Activated naive CD4-positive, alpha-beta T cell treated with anti-CD3 and anti-CD28 coated beads for 36 hours (primary cell): Measurements from ENCODE around the gene ACTL7B. TPM values are rescaled to one million over a fixed set of nuclear protein-coding genes. Genes with fewer than 3 reads are reported as not detected.

Experiments
- CTCF ChIA-PET: fragments of 350-600 bp; sonication (Branson Sonifier 250); formaldehyde crosslinking; loops from one replicate; lab custom pipeline; 2021; ENCODE audit warnings: antibody characterized with exemption; lab: Charles Lee
- DNase-seq: peaks from one replicate; pipeline ENCODE4 v3.0.0-alpha.2; 2020
- H3K27ac Mint-ChIP-seq: one replicate; pipeline ENCODE4 v1.8.0; 2021; ENCODE audit warnings: mild to moderate bottlenecking, mixed read lengths
- H3K27me3 Mint-ChIP-seq: one replicate; pipeline ENCODE4 v1.8.0; 2021; ENCODE audit warnings: low read depth, mixed read lengths
- H3K36me3 Mint-ChIP-seq: one replicate; pipeline ENCODE4 v1.8.0; 2021; ENCODE audit warnings: low read depth, mixed read lengths
- H3K4me1 Mint-ChIP-seq: one replicate; pipeline ENCODE4 v1.8.0; 2021; ENCODE audit warnings: low read depth, mixed read lengths
- H3K4me3 Mint-ChIP-seq: one replicate; pipeline ENCODE4 v1.8.0; 2021; ENCODE audit warnings: mild to moderate bottlenecking, moderate library complexity, mixed read lengths
- H3K9me3 Mint-ChIP-seq: one replicate; pipeline ENCODE4 v1.8.0; 2021; ENCODE audit warnings: mixed read lengths
- intact Hi-C: fragments of 100-400 bp; cut with micrococcal nuclease; formaldehyde crosslinking; loops from one replicate; pipeline ENCODE4 v1.15.1; 2023
- total RNA-seq, 2 experiments: library from RNA; stranded (reverse); gene quantifications; one replicate each; pipeline ENCODE4 v1.2.3, GENCODE V29; 2021

Gene ACTL7B
- total RNA-seq, 2 experiments from 2014 or later: not detected

DNA sequence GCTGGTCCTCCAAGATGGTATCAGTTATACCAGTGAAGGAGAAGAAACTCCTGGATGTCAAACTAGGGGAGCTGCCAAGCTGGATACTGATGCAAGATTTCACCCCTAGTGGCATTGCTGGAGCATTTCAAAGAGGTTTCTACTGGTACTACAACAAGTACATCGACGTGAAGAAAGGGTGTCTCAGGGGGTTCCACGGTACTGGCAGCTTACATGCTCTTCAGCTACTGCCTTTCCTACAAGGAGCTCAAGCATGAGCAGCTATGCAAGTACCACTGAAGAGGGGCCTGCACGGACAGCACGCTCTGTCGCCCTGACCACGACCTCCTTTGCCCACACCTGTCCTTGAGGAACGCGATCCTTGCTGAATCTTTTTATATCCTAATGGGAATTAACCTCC is 19.5 kb downstream of the ACTL7B start:
- Mint-ChIP-seq H3K4me3 (no peak overlapping the region), H3K36me3 (no peaks in the 10 kb centered on the region), H3K27ac (no peak overlapping the region), H3K27me3 (no peaks in the 10 kb centered on the region), H3K4me1 (peaks cover under 1% of the 10 kb centered on the region), H3K9me3 (no peaks in the 10 kb centered on the region)
- DNase-seq: no peak
- intact Hi-C loops: no loop called here
- CTCF ChIA-PET: no interaction called here

DNA sequence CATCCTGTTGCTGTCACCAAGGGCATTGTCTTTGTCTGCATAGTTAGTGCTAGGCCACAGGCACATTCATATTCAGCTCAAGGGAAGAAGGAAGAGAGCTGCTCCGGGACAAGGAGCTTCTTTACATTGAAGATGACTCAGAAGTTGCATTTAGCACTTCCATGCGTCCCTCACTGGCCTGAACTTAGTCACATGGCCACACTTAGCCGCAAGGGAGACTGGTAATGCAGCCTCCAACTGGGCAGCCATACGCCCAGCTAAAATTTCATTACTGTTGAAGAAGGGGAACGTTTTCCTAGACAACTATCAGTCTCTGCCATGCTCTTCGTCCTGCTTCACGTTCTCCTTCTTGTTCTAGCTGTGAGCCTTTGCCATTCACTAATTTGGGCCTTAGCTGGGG is 20.0 kb downstream of the ACTL7B start:
- Mint-ChIP-seq H3K9me3 (no peaks in the 10 kb centered on the region), H3K4me1 (no peaks in the 10 kb centered on the region), H3K36me3 (no peaks in the 10 kb centered on the region), H3K4me3 (no peak overlapping the region), H3K27ac (no peak overlapping the region), H3K27me3 (no peaks in the 10 kb centered on the region)
- intact Hi-C loops: no loop called here
- CTCF ChIA-PET: no interaction called here
- DNase-seq: no peak

DNA sequence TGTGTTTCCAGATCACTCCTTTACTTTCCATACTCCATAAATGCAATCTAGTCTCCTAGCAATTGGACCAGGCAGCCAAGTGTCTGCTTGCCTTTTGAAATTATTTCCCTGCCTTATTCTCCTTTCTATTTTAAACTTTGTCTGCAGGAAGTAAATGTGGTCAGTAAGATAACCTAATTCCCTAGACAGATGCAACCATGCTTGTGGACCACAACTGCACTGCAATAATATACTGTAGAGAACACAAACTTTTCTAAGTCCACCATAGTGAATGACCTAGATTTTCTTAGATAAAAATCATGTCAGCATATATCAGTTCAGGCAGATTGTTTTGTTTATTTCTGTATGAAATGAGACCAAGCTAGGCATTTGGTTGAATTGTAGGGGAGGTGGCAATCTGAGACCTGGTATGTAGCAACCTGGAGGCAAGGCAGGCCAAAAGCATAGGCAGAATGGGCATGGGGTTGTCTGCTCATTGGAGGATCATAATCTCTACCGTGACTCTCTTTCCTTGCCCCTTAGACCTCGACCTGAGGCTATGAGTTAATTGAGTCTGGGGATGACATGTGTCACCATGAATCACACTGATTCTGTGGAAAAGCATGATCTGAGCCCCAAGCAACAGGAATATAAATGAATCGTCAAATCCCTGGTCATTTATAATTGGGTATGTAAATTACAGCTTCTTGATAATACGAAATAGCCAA is 20.7 kb downstream of the ACTL7B start:
- CTCF ChIA-PET: no interaction called here
- no peaks in the 10 kb centered on the region for H3K36me3 Mint-ChIP-seq
- intact Hi-C loops: no loop called here
- no peaks in the 10 kb centered on the region for H3K27me3 Mint-ChIP-seq
- no peaks in the 10 kb centered on the region for H3K9me3 Mint-ChIP-seq
- no peak for DNase-seq
- H3K4me1 Mint-ChIP-seq: no peaks in the 10 kb centered on the region
- H3K4me3 Mint-ChIP-seq: no peak overlapping the region
- H3K27ac Mint-ChIP-seq: no peak overlapping the region

DNA sequence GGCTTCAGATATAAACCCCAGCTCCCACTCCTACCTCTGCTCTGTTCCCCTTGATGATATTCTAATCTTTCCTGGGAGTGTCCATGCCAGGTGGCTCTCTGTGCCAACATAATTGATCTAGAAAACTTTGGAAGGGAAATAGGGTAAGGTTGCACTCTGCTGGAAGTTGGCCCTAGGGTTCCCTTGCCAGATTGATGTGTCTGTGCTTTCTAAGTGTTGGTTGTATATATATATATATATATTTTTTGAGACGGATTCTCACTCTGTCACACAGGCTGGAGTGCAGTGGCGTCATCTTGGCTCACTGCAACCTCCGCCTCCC is 23.6 kb downstream of the ACTL7B start:
- DNase-seq: no peak
- H3K36me3 Mint-ChIP-seq: peaks cover 1% of the 10 kb centered on the region
- intact Hi-C loops: no loop called here
- no peaks in the 10 kb centered on the region for H3K4me1 Mint-ChIP-seq
- CTCF ChIA-PET: no interaction called here
- no peak overlapping the region for H3K4me3 Mint-ChIP-seq
- H3K27me3 Mint-ChIP-seq: peaks cover 3% of the 10 kb centered on the region
- no peak overlapping the region for H3K27ac Mint-ChIP-seq
- no peaks in the 10 kb centered on the region for H3K9me3 Mint-ChIP-seq

DNA sequence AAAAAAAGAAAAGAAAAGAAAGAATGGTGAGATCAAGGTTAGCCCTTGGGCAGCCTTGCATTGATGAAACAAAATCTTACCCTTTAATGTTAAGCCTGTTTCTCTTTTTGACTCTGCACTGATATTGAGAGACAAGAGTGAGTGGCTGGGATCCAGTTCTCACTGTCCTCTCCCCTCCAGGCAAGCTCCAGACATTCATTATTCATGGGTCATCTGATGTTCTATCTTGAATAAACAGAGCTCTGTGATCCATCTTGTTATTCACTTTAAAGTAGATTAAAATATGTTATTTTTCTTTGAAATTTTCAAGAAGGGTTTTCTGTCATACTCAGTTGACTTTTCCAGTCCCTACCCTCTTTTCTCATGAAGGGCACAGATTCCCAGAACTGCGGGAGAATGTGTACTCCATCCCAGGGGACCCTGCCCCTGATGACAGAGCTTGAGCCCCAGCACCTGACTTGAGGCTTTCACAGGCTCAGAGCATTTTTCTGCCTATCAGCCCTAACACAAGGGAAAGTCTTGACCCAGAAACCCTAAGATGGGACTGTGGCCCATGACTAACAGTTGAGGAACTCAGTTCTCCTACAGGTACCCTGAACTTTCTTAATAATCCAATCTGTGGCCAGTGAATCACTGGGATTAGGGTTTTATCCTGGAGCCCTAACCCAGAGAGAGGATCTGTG is 24.1 kb downstream of the ACTL7B start:
- CTCF ChIA-PET: interaction anchor here (0.6 kb wide), 1 partner anchor 42 kb away, joined by 3 read pairs; no protein-coding TSS in a partner anchor
- Mint-ChIP-seq H3K36me3 (peaks cover 1% of the 10 kb centered on the region), H3K4me3 (no peak overlapping the region), H3K4me1 (no peaks in the 10 kb centered on the region), H3K9me3 (no peaks in the 10 kb centered on the region), H3K27ac (no peak overlapping the region), H3K27me3 (peaks cover 3% of the 10 kb centered on the region)
- intact Hi-C loops: no loop called here
- DNase-seq: no peak

DNA sequence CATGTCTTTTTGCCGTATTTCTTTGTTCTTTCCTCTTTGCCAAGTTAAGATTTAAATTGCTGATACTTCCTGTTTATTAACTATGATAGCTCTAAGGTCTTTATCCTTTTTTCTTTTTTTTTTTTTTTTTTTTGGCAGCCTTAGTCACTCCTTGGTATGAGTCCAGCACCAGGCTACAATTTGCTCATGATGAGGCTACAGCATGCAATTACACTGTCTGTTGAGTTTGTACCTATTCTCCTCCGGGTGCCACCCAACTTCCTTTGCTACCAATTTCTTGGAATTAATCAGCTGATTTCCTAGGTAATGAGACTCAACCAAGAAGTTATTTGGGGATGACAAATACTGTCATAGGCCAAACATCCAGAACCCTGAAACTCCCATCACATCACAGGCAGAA is 25.5 kb downstream of the ACTL7B start:
- no peak for DNase-seq
- H3K27ac Mint-ChIP-seq: no peak overlapping the region
- no peaks in the 10 kb centered on the region for H3K4me1 Mint-ChIP-seq
- intact Hi-C loops: no loop called here
- peaks cover 1% of the 10 kb centered on the region for H3K36me3 Mint-ChIP-seq
- CTCF ChIA-PET: no interaction called here
- H3K4me3 Mint-ChIP-seq: no peak overlapping the region
- no peaks in the 10 kb centered on the region for H3K9me3 Mint-ChIP-seq
- peaks cover 3% of the 10 kb centered on the region for H3K27me3 Mint-ChIP-seq

DNA sequence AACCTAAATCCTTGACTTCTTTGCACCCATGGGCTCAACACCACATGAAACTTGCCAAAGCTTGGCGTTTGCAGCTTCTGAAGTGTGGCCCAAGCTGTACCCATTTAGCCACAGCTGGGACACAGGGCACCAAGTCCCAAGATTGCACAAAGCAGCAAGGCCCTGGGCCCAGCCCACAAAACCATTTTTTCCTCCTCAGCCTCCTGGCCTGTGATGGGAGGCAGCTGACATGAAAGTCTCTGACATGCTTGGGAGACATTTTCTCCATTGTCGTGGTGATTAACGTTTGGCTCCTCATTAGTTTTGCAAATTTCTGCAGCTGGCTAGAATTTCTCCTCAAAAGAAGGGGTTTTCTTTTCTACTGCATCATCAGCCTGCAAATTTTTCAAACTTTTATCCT is 32.0 kb downstream of the ACTL7B start:
- intact Hi-C loops: no loop called here
- DNase-seq: no peak
- CTCF ChIA-PET: no interaction called here
- Mint-ChIP-seq H3K27me3 (peaks cover 7% of the 10 kb centered on the region), H3K36me3 (peaks cover 15% of the 10 kb centered on the region), H3K9me3 (peaks cover 23% of the 10 kb centered on the region), H3K4me3 (no peak overlapping the region), H3K4me1 (no peaks in the 10 kb centered on the region), H3K27ac (no peak overlapping the region)

DNA sequence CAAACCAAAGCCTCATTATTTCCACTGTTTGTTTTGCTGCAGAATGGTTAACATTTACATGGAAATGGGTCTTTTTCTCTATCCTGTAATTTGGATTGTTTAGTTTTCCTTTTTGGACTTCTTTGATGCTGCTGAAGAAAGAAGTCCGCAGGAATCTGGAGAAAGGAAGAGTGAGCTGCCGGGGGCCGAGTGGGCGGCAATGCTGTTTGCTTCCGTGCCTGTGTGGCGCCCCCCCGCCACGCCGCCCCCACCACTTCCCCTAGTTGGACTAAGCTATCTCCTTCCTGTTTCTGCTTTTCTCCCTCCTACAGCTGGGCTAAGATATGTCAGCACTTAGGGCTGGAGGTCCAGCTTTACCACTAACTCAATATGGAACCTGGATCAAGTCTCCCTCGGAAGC is 39.7 kb downstream of the ACTL7B start:
- H3K9me3 Mint-ChIP-seq: peaks cover 1% of the 10 kb centered on the region
- no peaks in the 10 kb centered on the region for H3K36me3 Mint-ChIP-seq
- H3K27ac Mint-ChIP-seq: no peak overlapping the region
- CTCF ChIA-PET: interaction anchor here (0.6 kb wide), 1 partner anchor 709 kb away, joined by 3 read pairs; no protein-coding TSS in a partner anchor
- no peaks in the 10 kb centered on the region for H3K27me3 Mint-ChIP-seq
- H3K4me3 Mint-ChIP-seq: no peak overlapping the region
- H3K4me1 Mint-ChIP-seq: peaks cover 5% of the 10 kb centered on the region
- intact Hi-C loops: no loop called here
- DNase-seq: no peak

DNA sequence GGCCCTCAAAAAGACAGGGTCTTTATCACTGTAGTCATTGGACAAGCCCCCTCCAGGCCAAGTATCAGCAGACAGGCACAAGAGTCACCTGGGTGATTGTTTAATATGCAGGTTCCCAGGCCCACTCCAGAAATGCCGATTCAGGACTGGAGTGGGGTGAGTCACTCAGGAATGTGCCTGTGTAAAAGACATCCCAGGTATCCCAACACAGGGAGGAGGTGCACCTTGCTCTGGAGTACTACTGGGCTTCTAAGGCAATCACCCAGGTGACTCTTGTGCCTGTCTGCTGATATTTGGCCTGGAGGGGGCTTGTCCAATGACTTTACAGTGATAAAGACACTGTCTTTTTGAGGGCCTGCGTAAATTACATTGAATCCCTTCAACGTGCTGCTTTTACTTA is 40.6 kb downstream of the ACTL7B start:
- H3K4me3 Mint-ChIP-seq: no peak overlapping the region

DNA sequence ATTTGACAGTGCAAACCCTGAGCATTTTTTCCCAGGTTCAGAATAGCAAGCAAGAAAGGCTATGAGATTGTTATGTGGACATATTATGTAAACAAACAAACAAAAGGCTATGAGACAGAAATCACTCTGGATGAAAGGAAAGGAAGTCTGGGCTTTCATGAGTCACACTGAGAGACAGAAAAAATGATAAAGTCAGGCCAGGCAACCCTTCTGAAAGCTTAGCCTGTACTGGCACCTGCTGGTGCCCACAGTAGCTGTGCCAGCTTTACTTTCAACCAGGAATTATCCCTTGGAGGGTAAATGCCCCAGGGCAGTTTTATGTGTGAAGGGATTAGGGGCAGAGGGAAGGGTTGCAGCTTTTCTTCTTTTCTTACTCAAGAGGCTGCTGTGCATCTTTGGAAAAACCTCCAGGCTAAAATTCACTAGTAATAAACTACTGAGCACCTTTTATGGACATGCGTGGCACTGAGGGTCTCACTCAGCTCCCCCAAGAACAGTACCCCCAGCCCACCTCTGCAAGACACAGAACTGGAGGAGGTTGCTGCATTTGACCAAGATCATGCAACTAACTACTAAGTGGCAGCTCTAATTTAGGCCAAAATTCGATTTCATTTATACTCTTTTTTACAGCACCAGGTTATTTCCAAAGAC is 41.7 kb downstream of the ACTL7B start:
- Mint-ChIP-seq H3K4me3 (no peak overlapping the region), H3K9me3 (no peaks in the 10 kb centered on the region), H3K27me3 (no peaks in the 10 kb centered on the region), H3K27ac (no peak overlapping the region), H3K4me1 (peaks cover 5% of the 10 kb centered on the region), H3K36me3 (no peaks in the 10 kb centered on the region)
- CTCF ChIA-PET: no interaction called here
- intact Hi-C loops: no loop called here
- no peak for DNase-seq

More for the DNA sequence above, 40.6 kb downstream of the ACTL7B start:
- Mint-ChIP-seq H3K27me3 (no peaks in the 10 kb centered on the region), H3K27ac (no peak overlapping the region), H3K4me1 (peaks cover 5% of the 10 kb centered on the region), H3K9me3 (peaks cover 1% of the 10 kb centered on the region), H3K36me3 (no peaks in the 10 kb centered on the region)
- intact Hi-C loops: no loop called here
- no peak for DNase-seq
- CTCF ChIA-PET: no interaction called here

DNA sequence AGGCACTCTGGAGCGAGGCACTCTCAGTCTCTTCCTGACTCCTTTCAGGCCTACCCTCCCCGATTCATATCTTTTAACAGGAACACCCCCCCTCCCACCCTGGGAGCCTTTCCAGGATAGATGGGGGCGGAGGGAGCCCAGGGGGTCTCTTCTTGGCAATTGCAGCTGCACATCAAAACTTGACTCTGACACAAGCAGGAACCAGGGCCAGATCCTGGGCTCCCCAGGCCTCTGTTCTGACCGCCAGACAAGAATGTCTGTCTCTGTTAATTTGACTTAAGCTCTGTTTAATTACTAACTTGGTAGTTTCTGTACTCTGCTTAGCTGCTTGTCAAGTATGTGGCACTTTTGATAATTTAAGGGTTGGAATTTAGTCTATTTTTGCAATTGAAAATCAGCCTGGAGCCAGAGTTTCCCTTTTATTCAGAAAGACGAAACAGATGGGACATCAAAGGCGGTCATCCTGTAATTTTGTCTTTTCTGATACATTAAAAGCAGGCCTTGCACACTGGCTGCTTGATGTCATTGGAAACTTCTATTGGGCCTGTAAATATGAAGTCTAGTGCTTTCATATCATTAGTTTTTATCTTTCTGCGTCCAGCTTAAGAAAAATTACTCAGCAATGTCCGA is 43.3 kb downstream of the ACTL7B start:
- CTCF ChIA-PET: no interaction called here
- Mint-ChIP-seq H3K36me3 (no peaks in the 10 kb centered on the region), H3K27ac (no peak overlapping the region), H3K27me3 (no peaks in the 10 kb centered on the region), H3K4me1 (peaks cover 5% of the 10 kb centered on the region), H3K4me3 (no peak overlapping the region), H3K9me3 (no peaks in the 10 kb centered on the region)
- no peak for DNase-seq
- intact Hi-C loops: no loop called here

DNA sequence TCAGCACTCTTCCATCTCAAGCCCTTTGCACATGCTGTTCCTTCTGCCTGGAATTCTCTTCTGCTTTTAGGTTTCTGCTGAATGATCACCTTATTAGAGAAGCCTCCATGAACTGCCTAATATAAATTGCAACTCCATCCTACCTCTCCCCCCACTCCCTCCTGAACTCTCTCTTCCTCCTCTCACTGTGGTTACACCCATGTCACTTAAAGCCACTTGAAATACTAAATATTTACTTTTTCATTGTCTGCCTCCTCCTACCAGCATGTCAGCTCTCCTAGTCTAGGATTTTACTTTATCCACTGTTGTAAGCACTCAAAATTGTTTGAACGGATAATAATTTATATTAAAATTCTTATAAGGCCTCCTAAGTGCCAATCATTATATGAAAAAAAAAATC is 43.8 kb downstream of the ACTL7B start:
- Mint-ChIP-seq H3K9me3 (no peaks in the 10 kb centered on the region), H3K36me3 (no peaks in the 10 kb centered on the region), H3K4me1 (peaks cover 5% of the 10 kb centered on the region), H3K27me3 (no peaks in the 10 kb centered on the region), H3K27ac (no peak overlapping the region), H3K4me3 (no peak overlapping the region)
- intact Hi-C loops: no loop called here
- no peak for DNase-seq
- CTCF ChIA-PET: no interaction called here
